CD4-positive, alpha-beta T cell (primary cell): ENCODE measurements around the gene CDH22. TPM values are rescaled to one million over a fixed set of nuclear protein-coding genes. Genes with fewer than 3 reads are reported as not detected.

Source experiments
- ATAC-seq: fragments of 200-7000 bp; cut with Tn5 transposase; one replicate; pipeline ENCODE4 v1.10.0; 2022; ENCODE audit warnings: mild to moderate bottlenecking; ENCODE audit not compliant: poor library complexity
- CTCF ChIA-PET: fragments of 350-600 bp; sonication (Branson Sonifier 250); formaldehyde crosslinking; loops from one replicate; lab custom pipeline; 2021; ENCODE audit warnings: antibody characterized with exemption, inconsistent platforms; lab: Charles Lee
- POLR2A ChIA-PET: fragments of 350-600 bp; sonication (Branson Sonifier 250); formaldehyde crosslinking; loops from one replicate; lab custom pipeline; 2021; ENCODE audit warnings: antibody characterized with exemption, inconsistent platforms; lab: Charles Lee
- DNase-seq, 14 experiments: peaks; one replicate each; pipeline ENCODE4 v3.0.0-alpha.2; 2013 to 2020; ENCODE audit warnings: mixed read lengths in 2 of 14
- H3K27ac ChIP-seq, 2 donors: one replicate each; pipeline versions ENCODE4 v1.5.1 to v1.7.0; 2013; ENCODE audit warnings: low read length in 2 of 2, low read depth in 1 of 2, mild to moderate bottlenecking in 1 of 2
- H3K27me3 ChIP-seq, 2 experiments: 1 replicate in 1 of 2; 2 replicates in 1 of 2; pipeline versions ENCODE4 v1.6.1 to v1.7.0; 2013; ENCODE audit warnings: low read length in 2 of 2, control low read depth in 1 of 2, mild to moderate bottlenecking in 1 of 2, moderate library complexity in 1 of 2; ENCODE audit not compliant: insufficient read depth in 2 of 2, control insufficient read depth in 1 of 2
- H3K36me3 ChIP-seq: one replicate; pipeline ENCODE4 v1.6.1; 2013; ENCODE audit warnings: low read length, control low read depth; ENCODE audit not compliant: insufficient read depth
- H3K4me1 ChIP-seq: one replicate; pipeline ENCODE4 v1.6.1; 2013; ENCODE audit warnings: low read length, control low read depth; ENCODE audit not compliant: insufficient read depth
- H3K4me3 ChIP-seq: one replicate; pipeline ENCODE4 v1.5.1; 2013; ENCODE audit warnings: mild to moderate bottlenecking, low read length, moderate library complexity
- H3K9me3 ChIP-seq, 2 experiments: 1 replicate in 1 of 2; 2 replicates in 1 of 2; pipeline versions ENCODE4 v1.6.1 to v1.7.0; 2013; ENCODE audit warnings: low read length in 2 of 2, mild to moderate bottlenecking in 2 of 2, control low read depth in 1 of 2, moderate library complexity in 1 of 2; ENCODE audit not compliant: control insufficient read depth in 1 of 2, insufficient read depth in 1 of 2
- H3K27ac Mint-ChIP-seq: one replicate; pipeline ENCODE4 v1.8.0; 2020; ENCODE audit warnings: mixed read lengths
- H3K27me3 Mint-ChIP-seq: one replicate; pipeline ENCODE4 v1.8.0; 2021; ENCODE audit warnings: mixed read lengths
- H3K36me3 Mint-ChIP-seq: one replicate; pipeline ENCODE4 v1.8.0; 2021; ENCODE audit warnings: low read depth, mixed read lengths
- H3K4me1 Mint-ChIP-seq: one replicate; pipeline ENCODE4 v1.8.0; 2021; ENCODE audit warnings: low read depth, mixed read lengths
- H3K4me3 Mint-ChIP-seq: one replicate; pipeline ENCODE4 v1.8.0; 2020; ENCODE audit warnings: mild to moderate bottlenecking, mixed read lengths
- H3K9me3 Mint-ChIP-seq: one replicate; pipeline ENCODE4 v1.8.0; 2020; ENCODE audit warnings: mixed read lengths
- CTCF ChIP-seq: fragments of 200-600 bp; IDR thresholded peaks from one replicate; pipeline ENCODE4 v1.8.0; 2022; ENCODE audit warnings: antibody characterized with exemption, mild to moderate bottlenecking
- intact Hi-C, 2 experiments: fragments of 100-400 bp; cut with DNase I in 1 of 2; cut with micrococcal nuclease in 1 of 2; formaldehyde crosslinking; loops; one replicate each; pipeline versions ENCODE4 v1.15.1 to v1.9.0; 2023 to 2025; cut with DNase I, micrococcal nuclease
- total RNA-seq, 174 experiments: library from RNA in 2 of 174; stranded (reverse) in 2 of 174; gene quantifications; one replicate each; pipeline ENCODE4 v1.2.3 and lab custom pipeline; 2021 to 2026

Gene CDH22
- total RNA-seq, 2 experiments from 2014 or later, result not detected

DNA sequence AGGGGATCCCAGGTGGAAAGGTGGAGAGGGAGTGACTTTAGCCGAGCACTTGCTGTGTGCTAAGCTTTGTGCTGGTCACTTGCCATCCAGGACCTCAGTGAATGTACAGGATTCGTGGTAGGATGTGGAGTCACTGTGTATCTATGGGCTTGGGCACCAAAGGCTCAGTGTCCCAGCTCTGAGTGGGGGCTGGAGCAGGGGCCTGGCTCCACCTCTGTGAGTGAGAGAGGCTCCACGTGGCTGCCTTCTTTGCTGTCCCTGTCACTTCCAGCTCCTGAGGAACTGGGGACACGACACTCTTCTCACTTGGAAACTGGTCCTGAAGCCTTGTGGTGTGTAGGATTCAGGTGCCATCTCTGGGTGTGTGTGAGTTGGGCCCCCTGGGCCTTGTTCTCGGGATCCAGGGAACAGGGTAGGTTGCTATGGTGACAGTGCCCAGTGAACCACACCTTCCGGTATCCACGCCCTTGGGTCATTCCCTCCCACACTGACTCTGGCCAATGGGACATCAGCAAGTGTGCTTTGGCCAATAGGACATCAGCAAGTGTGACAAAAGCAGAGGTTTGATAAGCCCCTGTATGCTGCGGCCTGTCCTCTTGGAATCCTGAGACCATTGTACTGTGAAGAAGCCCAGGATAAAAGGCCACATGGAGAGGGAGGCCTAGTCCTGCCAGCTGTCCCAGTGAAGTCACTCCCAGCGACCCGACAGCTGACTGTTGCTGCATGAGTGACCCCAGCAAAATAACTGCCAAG, 87.7 kb downstream of the CDH22 start:
- POLR2A ChIA-PET, result no interaction called here
- DNase-seq (no peak), ATAC-seq (no peak)
- Histone ChIP-seq H3K27ac (no peak overlapping the region), H3K9me3 (no peaks in the 10 kb centered on the region), H3K4me1 (no peaks in the 10 kb centered on the region), H3K4me3 (no peak overlapping the region), H3K27me3 (peaks cover 0 to 3% of the 10 kb centered on the region in 2 experiments), H3K36me3 (no peaks in the 10 kb centered on the region)
- Mint-ChIP-seq H3K9me3 (no peaks in the 10 kb centered on the region), H3K36me3 (no peaks in the 10 kb centered on the region), H3K4me1 (no peaks in the 10 kb centered on the region), H3K27me3 (peaks cover 11% of the 10 kb centered on the region), H3K4me3 (no peak overlapping the region), H3K27ac (no peak overlapping the region)
- TF ChIP-seq CTCF, result no peak
- intact Hi-C loops, result no loop called here
- CTCF ChIA-PET, result no interaction called here

DNA sequence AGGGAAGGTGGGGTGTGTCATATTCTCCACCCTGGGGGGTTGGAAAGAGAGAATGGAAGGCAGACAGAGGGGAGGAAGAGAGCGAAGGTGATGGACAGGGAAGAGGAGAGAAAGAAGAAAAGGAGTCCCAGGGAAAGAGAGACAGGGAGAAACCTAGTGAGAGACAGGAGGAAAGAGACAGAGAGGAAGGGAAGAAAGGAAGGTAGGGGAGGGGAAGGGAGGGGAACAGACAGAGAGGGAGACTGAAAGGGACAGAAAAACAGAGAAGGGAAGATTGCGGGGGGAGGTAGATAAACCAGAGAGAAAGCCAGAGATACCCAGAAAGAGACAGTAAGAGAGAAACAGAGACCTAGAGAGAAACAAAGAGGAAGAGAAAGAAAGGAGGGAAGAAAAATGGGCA, 88.4 kb downstream of the CDH22 start:
- Histone ChIP-seq H3K4me3 (no peak overlapping the region), H3K9me3 (no peaks in the 10 kb centered on the region), H3K27ac (no peak overlapping the region), H3K4me1 (no peaks in the 10 kb centered on the region), H3K27me3 (no peaks in the 10 kb centered on the region), H3K36me3 (no peaks in the 10 kb centered on the region)
- peaks cover 7% of the 10 kb centered on the region for H3K27me3 Mint-ChIP-seq
- H3K4me1 Mint-ChIP-seq, result no peaks in the 10 kb centered on the region
- POLR2A ChIA-PET, result no interaction called here
- no peaks in the 10 kb centered on the region for H3K36me3 Mint-ChIP-seq
- no peak for TF ChIP-seq CTCF
- H3K9me3 Mint-ChIP-seq, result no peaks in the 10 kb centered on the region
- ATAC-seq (no peak), DNase-seq (no peak)
- CTCF ChIA-PET, result no interaction called here
- no peak overlapping the region for H3K27ac Mint-ChIP-seq
- H3K4me3 Mint-ChIP-seq, result no peak overlapping the region
- intact Hi-C loops, result no loop called here

DNA sequence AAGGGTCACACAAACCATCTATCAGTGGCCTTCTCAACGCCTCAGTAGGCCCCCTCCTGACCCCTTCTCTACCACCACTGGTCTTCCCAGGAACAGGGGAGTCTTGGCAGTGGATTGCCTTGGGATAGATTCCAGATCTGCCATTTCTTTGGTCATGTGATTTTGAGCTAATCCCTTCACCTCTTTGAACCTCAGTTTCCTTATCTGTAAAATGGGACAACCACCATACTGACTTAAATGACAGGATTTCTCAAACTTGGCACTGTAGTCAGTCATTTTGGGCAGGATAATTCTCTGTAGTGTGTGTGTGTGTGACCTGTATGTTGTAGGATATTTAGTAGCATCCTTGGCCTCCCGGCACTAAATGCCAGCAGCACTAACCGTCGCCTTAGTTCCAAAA, 89.1 kb downstream of the CDH22 start:
- Mint-ChIP-seq H3K9me3 (no peaks in the 10 kb centered on the region), H3K36me3 (no peaks in the 10 kb centered on the region), H3K27me3 (peaks cover 8% of the 10 kb centered on the region), H3K4me1 (no peaks in the 10 kb centered on the region), H3K27ac (no peak overlapping the region), H3K4me3 (no peak overlapping the region)
- ATAC-seq (no peak), DNase-seq (no peak)
- ChIA-PET CTCF (no interaction called here), POLR2A (no interaction called here)
- intact Hi-C loops, result no loop called here
- H3K9me3 ChIP-seq, result no peaks in the 10 kb centered on the region
- TF ChIP-seq CTCF, result no peak
- H3K27ac ChIP-seq, result no peak overlapping the region
- no peak overlapping the region for H3K4me3 ChIP-seq
- no peaks in the 10 kb centered on the region for H3K36me3 ChIP-seq
- peaks cover 0 to under 1% of the 10 kb centered on the region in 2 experiments for H3K27me3 ChIP-seq
- H3K4me1 ChIP-seq, result no peaks in the 10 kb centered on the region
